GM12878 (cell line): ENCODE data around the gene GPC3. TPM values are rescaled to one million over a fixed set of nuclear protein-coding genes. Genes with fewer than 3 reads are reported as not detected.

ENCODE experiments used
- ATAC-seq: fragments of 200-7000 bp; cut with Tn5 transposase; 3 replicates; pipeline ENCODE4 v1.9.1; 2020; ENCODE audit warnings: mild to moderate bottlenecking, moderate library complexity
- BruUV-seq: library from RNA; stranded (reverse); fragments of 400-500 nt; replicated peaks from 2 replicates; lab custom pipeline; 2021; lab: Mats Ljungman, UMichigan
- CTCF ChIA-PET: fragments of 300-600 bp; sonication (Branson Sonifier 250); formaldehyde crosslinking; extraction: SDS; loops from one replicate; lab custom pipeline; 2021; ENCODE audit warnings: inconsistent platforms; lab: Yijun Ruan, JAX
- POLR2A ChIA-PET: fragments of 350-600 bp; formaldehyde crosslinking; extraction: SDS; loops from one replicate; lab custom pipeline; 2021; ENCODE audit warnings: inconsistent platforms; lab: Charles Lee
- RAD21 ChIA-PET: fragments of 300-600 bp; sonication (Branson Sonifier 250); formaldehyde crosslinking; loops from one replicate; lab custom pipeline; 2023; ENCODE audit warnings: antibody characterized with exemption; ENCODE audit not compliant: unreplicated experiment; lab: Charles Lee
- SMC1A ChIA-PET: fragments of 300-600 bp; sonication (Branson Sonifier 250); formaldehyde crosslinking; loops from one replicate; lab custom pipeline; 2023; ENCODE audit not compliant: unreplicated experiment, uncharacterized antibody; lab: Charles Lee
- DNase-seq: peaks from one replicate; pipeline ENCODE4 v3.0.0-alpha.2; 2011; ENCODE audit warnings: low read depth, low spot score
- FAIRE-seq: peaks from 3 replicates; lab custom pipeline; 2011; peaks lifted over from hg19 to GRCh38; lab: Jason Lieb, UNC
- H2AFZ ChIP-seq: 2 replicates; pipeline ENCODE4 v1.6.0; 2011; ENCODE audit warnings: low read depth, low read length, control low read depth; ENCODE audit not compliant: control insufficient read depth
- H3K27ac ChIP-seq: 2 replicates; pipeline ENCODE4 v1.5.1; 2011; ENCODE audit warnings: control low read depth; ENCODE audit not compliant: control insufficient read depth, insufficient read depth
- H3K27me3 ChIP-seq, 2 experiments: replicated peaks in 1 of 2; 2 replicates each; pipeline versions ENCODE4 v1.6.0 to v1.6.1; 2011; ENCODE audit warnings: low read length in 1 of 2; ENCODE audit not compliant: control insufficient read depth in 2 of 2, insufficient read depth in 2 of 2
- H3K36me3 ChIP-seq, 2 experiments: 2 replicates each; pipeline ENCODE4 v1.5.1; 2011; ENCODE audit warnings: low read length in 1 of 2; ENCODE audit not compliant: control insufficient read depth in 2 of 2, insufficient read depth in 2 of 2
- H3K4me1 ChIP-seq: 2 replicates; pipeline ENCODE4 v1.6.1; 2011; ENCODE audit warnings: mild to moderate bottlenecking, low read length, moderate library complexity, mixed read lengths; ENCODE audit not compliant: control insufficient read depth, insufficient read depth
- H3K4me2 ChIP-seq: 2 replicates; pipeline ENCODE4 v1.6.0; 2011; ENCODE audit warnings: control low read depth; ENCODE audit not compliant: control insufficient read depth, insufficient read depth
- H3K4me3 ChIP-seq: fragments of 200-600 bp; sonication (generic); 2 replicates; pipeline ENCODE4 v1.5.1; 2016
- H3K79me2 ChIP-seq: 2 replicates; pipeline ENCODE4 v1.6.0; 2011; ENCODE audit warnings: low read length; ENCODE audit not compliant: control insufficient read depth, insufficient read depth
- H3K9ac ChIP-seq: 2 replicates; pipeline ENCODE4 v1.8.0; 2011; ENCODE audit warnings: low read length, control low read depth, mixed read lengths; ENCODE audit not compliant: control insufficient read depth, insufficient read depth
- H3K9me3 ChIP-seq: replicated peaks from 3 replicates; pipeline ENCODE4 v1.5.1; 2011; ENCODE audit warnings: mild to moderate bottlenecking, low read length; ENCODE audit not compliant: control insufficient read depth, insufficient read depth
- H4K20me1 ChIP-seq: 2 replicates; pipeline ENCODE4 v1.6.0; 2011; ENCODE audit not compliant: control insufficient read depth, insufficient read depth
- ASH2L ChIP-seq: fragments of 300-600, 200-600 bp; sonication (generic); IDR thresholded peaks from 2 replicates; pipeline ENCODE4 v1.6.1; 2017; ENCODE audit warnings: low read depth, mild to moderate bottlenecking, borderline replicate concordance
- BCL11A ChIP-seq: IDR thresholded peaks from 2 replicates; pipeline ENCODE4 v1.6.1; 2011; ENCODE audit warnings: low read depth, low read length
- CHD1 ChIP-seq: IDR thresholded peaks from 2 replicates; pipeline ENCODE4 v1.6.1; 2012; ENCODE audit warnings: low read depth, low read length, improper control_type of control experiment
- FOXK2 ChIP-seq: fragments of 450-650 bp; IDR thresholded peaks from 2 replicates; pipeline ENCODE4 v1.6.1; 2017; ENCODE audit warnings: mild to moderate bottlenecking, moderate library complexity
- HDAC2 ChIP-seq: fragments of 200-600 bp; sonication (generic); IDR thresholded peaks from 2 replicates; pipeline ENCODE4 v1.6.1; 2017
- NFYB ChIP-seq: IDR thresholded peaks from 2 replicates; pipeline ENCODE4 v1.6.1; 2011; ENCODE audit warnings: low read depth, mild to moderate bottlenecking, low read length, improper control_type of control experiment, moderate library complexity; ENCODE audit not compliant: insufficient read depth
- PAX5 ChIP-seq: IDR thresholded peaks from 2 replicates; pipeline ENCODE4 v1.6.1; 2011; ENCODE audit warnings: low read depth, low read length, borderline replicate concordance
- SRF ChIP-seq, 2 experiments: IDR thresholded peaks; 2 replicates each; pipeline ENCODE4 v1.6.1; 2011; ENCODE audit warnings: low read depth in 2 of 2, low read length in 2 of 2, mild to moderate bottlenecking in 1 of 2, moderate library complexity in 1 of 2
- SUPT20H ChIP-seq: IDR thresholded peaks from 2 replicates; pipeline ENCODE4 v1.6.1; 2011; ENCODE audit warnings: low read depth, mild to moderate bottlenecking, low read length, moderate library complexity, borderline replicate concordance; ENCODE audit not compliant: control insufficient read depth
- SUZ12 ChIP-seq: fragments of 200-600 bp; sonication (generic); IDR thresholded peaks from one replicate; pipeline ENCODE4 v1.6.1; 2018; ENCODE audit warnings: antibody characterized with exemption, mild to moderate bottlenecking; ENCODE audit not compliant: unreplicated experiment
- TAF1 ChIP-seq: IDR thresholded peaks from 2 replicates; pipeline ENCODE4 v1.6.1; 2011; ENCODE audit warnings: mild to moderate bottlenecking, low read depth, low read length, borderline replicate concordance
- WGBS: methylation state at CpG from one replicate; pipeline ENCODE4 v1.1.6; 2016; ENCODE audit warnings: low lambda C conversion rate; ENCODE audit not compliant: insufficient replicate concordance, insufficient coverage; ENCODE audit errors: missing lambda C conversion rate; 5-methylcytosine and 5-hydroxymethylcytosine counted together
- in situ Hi-C: fragments of 300-500 bp; cut with MboI; formaldehyde crosslinking; loops from 9 replicates; pipeline ENCODE4 v1.14.3; 2018; ENCODE audit warnings: mixed read lengths
- intact Hi-C: fragments of 100-400 bp; cut with micrococcal nuclease; formaldehyde crosslinking; loops from one replicate; pipeline ENCODE4 v1.14.2; 2022; ENCODE audit not compliant: unreplicated experiment
- polyA plus RNA-seq, 11 experiments: library from polyadenylated mRNA; depleted of rRNA in 4 of 11; unstranded in 6 of 11; stranded (reverse) in 5 of 11; fragments of >200 nt; fragmentation: Nextera tagmentation in 4 of 11; fragmentation: Illumina TruSeq in 1 of 11; extraction: Ambion mirVana in 4 of 11; extraction: Trizol in 1 of 11; gene quantifications; 1 replicate in 1 of 11; 2 replicates in 10 of 11; pipeline versions ENCODE4 v1.2.1 to v1.2.3, GENCODE V29; 2011 to 2016; ENCODE audit warnings: inconsistent platforms in 2 of 11, missing spikeins in 2 of 11, low read depth in 1 of 11
- total RNA-seq, 4 experiments: library from RNA; depleted of rRNA in 3 of 4; stranded (reverse); fragments of >200 nt in 3 of 4; fragmentation: Illumina TruSeq in 1 of 4; extraction: Trizol in 1 of 4; gene quantifications; 2 replicates each; pipeline versions ENCODE4 v1.2.1 to v1.2.3, GENCODE V29; 2013 to 2021
- TF ChIP-seq, protein P1 (sequence below): fragments of 450-650 bp; IDR thresholded peaks from 2 replicates; pipeline ENCODE4 v1.6.1; 2017; ENCODE audit warnings: mild to moderate bottlenecking
- TF ChIP-seq, protein P2 (sequence below): fragments of 450-650 bp; conservative IDR thresholded peaks from 2 replicates; pipeline ENCODE4 v1.6.1; 2017; ENCODE audit warnings: mild to moderate bottlenecking, moderate library complexity
- TF ChIP-seq, protein P3 (sequence below): fragments of 450-650 bp; IDR thresholded peaks from 2 replicates; pipeline ENCODE4 v1.6.1; 2014; ENCODE audit warnings: mild to moderate bottlenecking
- TF ChIP-seq, protein P4 (sequence below): fragments of 150-350 bp; IDR thresholded peaks from 2 replicates; pipeline ENCODE4 v1.6.1; 2014; ENCODE audit warnings: mild to moderate bottlenecking, low read depth, low read length
- TF ChIP-seq, protein P5 (sequence below): fragments of 450-650 bp; IDR thresholded peaks from 2 replicates; pipeline ENCODE4 v1.6.1; 2016; ENCODE audit warnings: mild to moderate bottlenecking

GPC3 gene
- total and polyA plus RNA-seq, 10 of the 15 experiments (the other 5 are each of a cell fraction or from before 2014, with no cell fraction given): 0.09 to 0.82 TPM; not detected in 8

DNA sequence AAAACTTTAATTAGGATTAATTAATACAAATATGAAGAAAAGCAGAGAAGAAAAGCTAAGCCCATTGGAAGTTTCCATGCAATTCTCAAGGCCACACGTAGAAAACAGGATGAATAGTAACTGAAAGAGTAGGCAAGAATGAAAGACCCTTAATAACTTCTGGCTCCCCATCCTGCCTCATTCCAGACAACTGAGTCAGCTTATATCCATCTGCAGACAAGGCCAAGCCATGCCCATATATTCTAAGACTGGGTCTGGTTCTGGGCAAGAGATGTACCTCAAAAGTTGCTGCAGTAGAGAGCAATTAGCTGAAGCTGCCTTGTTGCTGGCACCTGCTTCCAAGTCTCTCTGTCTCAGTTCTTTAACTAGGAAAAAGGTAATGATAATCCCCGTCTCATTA, 244.1 kb downstream of the GPC3 start (continued):
- TF ChIP-seq, protein P1, sequence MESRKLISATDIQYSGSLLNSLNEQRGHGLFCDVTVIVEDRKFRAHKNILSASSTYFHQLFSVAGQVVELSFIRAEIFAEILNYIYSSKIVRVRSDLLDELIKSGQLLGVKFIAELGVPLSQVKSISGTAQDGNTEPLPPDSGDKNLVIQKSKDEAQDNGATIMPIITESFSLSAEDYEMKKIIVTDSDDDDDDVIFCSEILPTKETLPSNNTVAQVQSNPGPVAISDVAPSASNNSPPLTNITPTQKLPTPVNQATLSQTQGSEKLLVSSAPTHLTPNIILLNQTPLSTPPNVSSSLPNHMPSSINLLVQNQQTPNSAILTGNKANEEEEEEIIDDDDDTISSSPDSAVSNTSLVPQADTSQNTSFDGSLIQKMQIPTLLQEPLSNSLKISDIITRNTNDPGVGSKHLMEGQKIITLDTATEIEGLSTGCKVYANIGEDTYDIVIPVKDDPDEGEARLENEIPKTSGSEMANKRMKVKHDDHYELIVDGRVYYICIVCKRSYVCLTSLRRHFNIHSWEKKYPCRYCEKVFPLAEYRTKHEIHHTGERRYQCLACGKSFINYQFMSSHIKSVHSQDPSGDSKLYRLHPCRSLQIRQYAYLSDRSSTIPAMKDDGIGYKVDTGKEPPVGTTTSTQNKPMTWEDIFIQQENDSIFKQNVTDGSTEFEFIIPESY: no peak
- TF ChIP-seq ASH2L: no peak

DNA sequence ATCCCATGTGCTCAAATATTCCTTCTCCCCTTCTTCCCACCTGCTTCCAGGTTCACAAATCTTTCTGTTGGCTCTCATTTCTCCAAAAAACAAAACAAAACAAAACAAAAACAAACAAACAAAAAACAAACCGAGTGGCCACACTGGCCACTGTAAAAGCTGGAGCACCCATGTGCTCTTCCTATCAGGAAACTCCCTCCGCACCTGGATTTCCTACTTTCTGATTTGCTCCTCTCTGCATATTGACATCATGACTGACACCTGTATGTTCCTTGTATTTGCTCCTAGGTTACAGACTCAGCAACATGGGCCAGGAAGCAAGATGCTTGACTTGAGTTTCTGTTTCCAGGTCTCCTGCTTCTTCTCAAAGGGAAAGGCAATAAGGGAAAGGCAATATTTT, 258.8 kb downstream of the GPC3 start:
- H3K4me1 ChIP-seq: no peaks in the 10 kb centered on the region
- DNase-seq: no peak
- no peaks in the 10 kb centered on the region for H3K9me3 ChIP-seq
- TF ChIP-seq BCL11A (no peak), TAF1 (no peak), SUZ12 (no peak), PAX5 (no peak), HDAC2 (no peak), SRF (IDR thresholded peaks at IDR 0.05; ENCODE audit: low read depth in 2 of 2, low read length in 2 of 2) (no peak), NFYB (no peak), SUPT20H (no peak), FOXK2 (no peak), CHD1 (no peak)
- TF ChIP-seq, protein P2, sequence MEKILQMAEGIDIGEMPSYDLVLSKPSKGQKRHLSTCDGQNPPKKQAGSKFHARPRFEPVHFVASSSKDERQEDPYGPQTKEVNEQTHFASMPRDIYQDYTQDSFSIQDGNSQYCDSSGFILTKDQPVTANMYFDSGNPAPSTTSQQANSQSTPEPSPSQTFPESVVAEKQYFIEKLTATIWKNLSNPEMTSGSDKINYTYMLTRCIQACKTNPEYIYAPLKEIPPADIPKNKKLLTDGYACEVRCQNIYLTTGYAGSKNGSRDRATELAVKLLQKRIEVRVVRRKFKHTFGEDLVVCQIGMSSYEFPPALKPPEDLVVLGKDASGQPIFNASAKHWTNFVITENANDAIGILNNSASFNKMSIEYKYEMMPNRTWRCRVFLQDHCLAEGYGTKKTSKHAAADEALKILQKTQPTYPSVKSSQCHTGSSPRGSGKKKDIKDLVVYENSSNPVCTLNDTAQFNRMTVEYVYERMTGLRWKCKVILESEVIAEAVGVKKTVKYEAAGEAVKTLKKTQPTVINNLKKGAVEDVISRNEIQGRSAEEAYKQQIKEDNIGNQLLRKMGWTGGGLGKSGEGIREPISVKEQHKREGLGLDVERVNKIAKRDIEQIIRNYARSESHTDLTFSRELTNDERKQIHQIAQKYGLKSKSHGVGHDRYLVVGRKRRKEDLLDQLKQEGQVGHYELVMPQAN: no peak
- TF ChIP-seq, protein P3, sequence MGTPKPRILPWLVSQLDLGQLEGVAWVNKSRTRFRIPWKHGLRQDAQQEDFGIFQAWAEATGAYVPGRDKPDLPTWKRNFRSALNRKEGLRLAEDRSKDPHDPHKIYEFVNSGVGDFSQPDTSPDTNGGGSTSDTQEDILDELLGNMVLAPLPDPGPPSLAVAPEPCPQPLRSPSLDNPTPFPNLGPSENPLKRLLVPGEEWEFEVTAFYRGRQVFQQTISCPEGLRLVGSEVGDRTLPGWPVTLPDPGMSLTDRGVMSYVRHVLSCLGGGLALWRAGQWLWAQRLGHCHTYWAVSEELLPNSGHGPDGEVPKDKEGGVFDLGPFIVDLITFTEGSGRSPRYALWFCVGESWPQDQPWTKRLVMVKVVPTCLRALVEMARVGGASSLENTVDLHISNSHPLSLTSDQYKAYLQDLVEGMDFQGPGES: no peak
- TF ChIP-seq, protein P4, sequence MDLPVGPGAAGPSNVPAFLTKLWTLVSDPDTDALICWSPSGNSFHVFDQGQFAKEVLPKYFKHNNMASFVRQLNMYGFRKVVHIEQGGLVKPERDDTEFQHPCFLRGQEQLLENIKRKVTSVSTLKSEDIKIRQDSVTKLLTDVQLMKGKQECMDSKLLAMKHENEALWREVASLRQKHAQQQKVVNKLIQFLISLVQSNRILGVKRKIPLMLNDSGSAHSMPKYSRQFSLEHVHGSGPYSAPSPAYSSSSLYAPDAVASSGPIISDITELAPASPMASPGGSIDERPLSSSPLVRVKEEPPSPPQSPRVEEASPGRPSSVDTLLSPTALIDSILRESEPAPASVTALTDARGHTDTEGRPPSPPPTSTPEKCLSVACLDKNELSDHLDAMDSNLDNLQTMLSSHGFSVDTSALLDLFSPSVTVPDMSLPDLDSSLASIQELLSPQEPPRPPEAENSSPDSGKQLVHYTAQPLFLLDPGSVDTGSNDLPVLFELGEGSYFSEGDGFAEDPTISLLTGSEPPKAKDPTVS: no peak
- TF ChIP-seq, protein P5, sequence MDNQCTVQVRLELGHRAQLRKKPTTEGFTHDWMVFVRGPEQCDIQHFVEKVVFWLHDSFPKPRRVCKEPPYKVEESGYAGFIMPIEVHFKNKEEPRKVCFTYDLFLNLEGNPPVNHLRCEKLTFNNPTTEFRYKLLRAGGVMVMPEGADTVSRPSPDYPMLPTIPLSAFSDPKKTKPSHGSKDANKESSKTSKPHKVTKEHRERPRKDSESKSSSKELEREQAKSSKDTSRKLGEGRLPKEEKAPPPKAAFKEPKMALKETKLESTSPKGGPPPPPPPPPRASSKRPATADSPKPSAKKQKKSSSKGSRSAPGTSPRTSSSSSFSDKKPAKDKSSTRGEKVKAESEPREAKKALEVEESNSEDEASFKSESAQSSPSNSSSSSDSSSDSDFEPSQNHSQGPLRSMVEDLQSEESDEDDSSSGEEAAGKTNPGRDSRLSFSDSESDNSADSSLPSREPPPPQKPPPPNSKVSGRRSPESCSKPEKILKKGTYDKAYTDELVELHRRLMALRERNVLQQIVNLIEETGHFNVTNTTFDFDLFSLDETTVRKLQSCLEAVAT: no peak
- TF ChIP-seq, all 136 proteins: peak for 0
- in situ Hi-C loops (no loop called here), intact Hi-C loops (no loop called here)
- no peaks in the 10 kb centered on the region for H3K27me3 ChIP-seq
- CTCF ChIA-PET: no interaction called here
- H4K20me1 ChIP-seq: no peaks in the 10 kb centered on the region
- H3K4me2 ChIP-seq: no peak overlapping the region
- FAIRE-seq (no peak), ATAC-seq (no peak)
- no peaks in the 10 kb centered on the region for H3K79me2 ChIP-seq
- H3K36me3 ChIP-seq: no peaks in the 10 kb centered on the region
- H3K27ac ChIP-seq: no peak overlapping the region
- BruUV-seq: no TSS peak
- WGBS: 17% methylated on average over 2 of the region's 2 CpGs
- POLR2A ChIA-PET: no interaction called here
- SMC1A ChIA-PET: no interaction called here
- no peak overlapping the region for H3K9ac ChIP-seq
- RAD21 ChIA-PET: no interaction called here
- no peak overlapping the region for H3K4me3 ChIP-seq
- no peak overlapping the region for H2AFZ ChIP-seq
